Testis (tissue), 3 donors: ENCODE data around the gene RHBDF1. TPM values are rescaled to one million over a fixed set of nuclear protein-coding genes. Genes with fewer than 3 reads are reported as not detected.

Experiments used
- DNase-seq: peaks from one replicate; pipeline ENCODE4 v3.0.0-alpha.2; 2019
- H3K27ac ChIP-seq, 2 donors: fragments of 200-600 bp; sonication (generic); one replicate each; pipeline ENCODE4 v1.5.1; 2019
- H3K27me3 ChIP-seq: fragments of 200-600 bp; sonication (generic); one replicate; pipeline ENCODE4 v1.5.1; 2019
- H3K36me3 ChIP-seq: fragments of 200-600 bp; sonication (generic); one replicate; pipeline ENCODE4 v1.5.1; 2017; ENCODE audit warnings: low read depth; ENCODE audit errors: missing control alignments
- H3K4me1 ChIP-seq: fragments of 200-600 bp; sonication (generic); one replicate; pipeline ENCODE4 v1.5.1; 2019
- H3K4me3 ChIP-seq, 2 donors: fragments of 200-600 bp; sonication (generic); one replicate each; pipeline ENCODE4 v1.5.1; 2017 to 2019
- H3K9me3 ChIP-seq: fragments of 200-600 bp; sonication (generic); one replicate; pipeline ENCODE4 v1.5.1; 2017
- POLR2A ChIP-seq: fragments of 450-650 bp; IDR thresholded peaks from one replicate; pipeline ENCODE4 v1.6.1; 2017; ENCODE audit warnings: antibody characterized with exemption, mild to moderate bottlenecking, moderate library complexity
- WGBS, 2 donors: methylation state at CpG; one replicate each; pipeline ENCODE4 v1.1.5; 2018; 5-methylcytosine and 5-hydroxymethylcytosine counted together
- intact Hi-C: fragments of 100-400 bp; cut with DNase I; formaldehyde crosslinking; loops from one replicate; pipeline ENCODE4 v1.15.1; 2023; ENCODE audit warnings: low total_unique reads
- polyA plus RNA-seq: library from polyadenylated mRNA; stranded (reverse); fragments of 350-450 nt; fragmentation: Illumina TruSeq; extraction: RNeasy Lipid Tissue Mini Kit (QIAGEN cat#74804); gene quantifications from one replicate; pipeline ENCODE4 v1.2.3, GENCODE V29; 2014; ENCODE audit warnings: low read depth, low replicate concordance; ENCODE audit not compliant: insufficient read depth
- total RNA-seq, 2 donors: library from RNA; depleted of rRNA; stranded (reverse); fragments of >200 nt; gene quantifications; one replicate each; pipeline ENCODE4 v1.2.3, GENCODE V29; 2016
- TF ChIP-seq, protein P1 (sequence below), 3 experiments: fragments of 450-650 bp in 2 of 3; fragments of 200-600 bp in 1 of 3; sonication (generic) in 1 of 3; IDR thresholded peaks; one replicate each; pipeline ENCODE4 v1.5.1; 2016 to 2019; ENCODE audit warnings: antibody characterized with exemption in 3 of 3, mild to moderate bottlenecking in 2 of 3, moderate library complexity in 1 of 3

Gene RHBDF1
- total and polyA plus RNA-seq, 3 donors from 2014 or later, result 15.9 to 22.5 (median 18.3) TPM

DNA sequence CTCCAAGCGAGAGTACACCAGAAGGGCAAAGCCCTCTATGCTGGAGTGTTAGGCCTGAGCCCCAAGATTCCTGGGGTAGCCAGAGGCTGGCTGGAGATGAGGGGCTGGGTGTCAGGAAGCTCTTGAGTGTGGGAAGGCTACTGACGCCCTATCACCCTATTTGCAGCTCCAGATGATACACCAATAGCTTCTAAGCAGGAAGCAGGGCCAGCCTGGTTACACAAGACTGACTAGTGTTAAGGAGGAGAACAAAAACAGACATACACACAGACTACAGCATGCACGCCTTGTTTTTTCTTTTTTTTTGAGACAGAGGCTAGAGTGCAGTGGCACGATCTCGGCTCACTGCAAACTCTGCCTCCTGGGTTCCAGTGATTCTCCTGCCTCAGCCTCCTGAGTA lies 34.9 kb downstream of the RHBDF1 start:
- no peaks in the 10 kb centered on the region for H3K4me1 ChIP-seq
- no peak overlapping the region for H3K27ac ChIP-seq
- intact Hi-C loops, result no loop called here
- 97 to 98% methylated on average over 5 of the region's 5 CpGs for WGBS, 2 donors
- H3K27me3 ChIP-seq, result no peaks in the 10 kb centered on the region
- no peaks in the 10 kb centered on the region for H3K36me3 ChIP-seq
- DNase-seq, result no peak
- TF ChIP-seq, protein P1, sequence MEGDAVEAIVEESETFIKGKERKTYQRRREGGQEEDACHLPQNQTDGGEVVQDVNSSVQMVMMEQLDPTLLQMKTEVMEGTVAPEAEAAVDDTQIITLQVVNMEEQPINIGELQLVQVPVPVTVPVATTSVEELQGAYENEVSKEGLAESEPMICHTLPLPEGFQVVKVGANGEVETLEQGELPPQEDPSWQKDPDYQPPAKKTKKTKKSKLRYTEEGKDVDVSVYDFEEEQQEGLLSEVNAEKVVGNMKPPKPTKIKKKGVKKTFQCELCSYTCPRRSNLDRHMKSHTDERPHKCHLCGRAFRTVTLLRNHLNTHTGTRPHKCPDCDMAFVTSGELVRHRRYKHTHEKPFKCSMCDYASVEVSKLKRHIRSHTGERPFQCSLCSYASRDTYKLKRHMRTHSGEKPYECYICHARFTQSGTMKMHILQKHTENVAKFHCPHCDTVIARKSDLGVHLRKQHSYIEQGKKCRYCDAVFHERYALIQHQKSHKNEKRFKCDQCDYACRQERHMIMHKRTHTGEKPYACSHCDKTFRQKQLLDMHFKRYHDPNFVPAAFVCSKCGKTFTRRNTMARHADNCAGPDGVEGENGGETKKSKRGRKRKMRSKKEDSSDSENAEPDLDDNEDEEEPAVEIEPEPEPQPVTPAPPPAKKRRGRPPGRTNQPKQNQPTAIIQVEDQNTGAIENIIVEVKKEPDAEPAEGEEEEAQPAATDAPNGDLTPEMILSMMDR (IDR thresholded peaks at IDR 0.05), result no peak
- no peak for TF ChIP-seq POLR2A
- H3K9me3 ChIP-seq, result no peaks in the 10 kb centered on the region
- no peak overlapping the region for H3K4me3 ChIP-seq

DNA sequence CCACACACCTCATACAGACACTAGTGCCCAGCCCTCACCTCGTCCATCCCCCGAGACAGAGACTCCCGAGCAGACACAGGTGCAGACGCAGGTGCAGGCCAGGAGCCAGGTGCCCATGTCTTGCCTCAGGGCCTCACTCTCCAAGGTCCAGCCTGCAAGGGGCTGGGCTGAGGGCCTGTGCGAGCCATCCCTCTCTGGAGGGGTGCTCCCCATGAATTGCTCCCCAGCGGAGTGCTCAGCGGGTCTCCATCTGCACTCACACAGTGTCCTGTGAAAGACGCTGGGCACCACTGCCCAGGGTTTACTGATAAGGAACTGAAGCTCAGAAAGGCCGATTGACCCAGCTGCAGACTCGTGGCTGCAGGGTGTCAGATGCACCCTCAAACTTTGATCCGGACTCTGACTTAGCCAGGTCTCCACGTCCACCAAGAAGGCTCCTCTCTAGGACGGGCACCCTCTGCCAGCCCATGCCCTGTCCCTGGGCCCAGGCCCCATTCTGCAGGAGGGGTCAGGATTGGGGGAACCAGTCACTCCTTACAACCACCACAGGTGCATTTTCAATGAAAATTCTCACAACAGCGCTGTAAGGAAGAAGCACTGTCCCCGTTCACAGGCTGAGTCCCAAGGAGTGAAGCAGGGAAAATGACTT lies 36.0 kb downstream of the RHBDF1 start:
- Histone ChIP-seq H3K27ac (no peak overlapping the region), H3K4me1 (no peaks in the 10 kb centered on the region), H3K9me3 (no peaks in the 10 kb centered on the region), H3K36me3 (no peaks in the 10 kb centered on the region), H3K27me3 (no peaks in the 10 kb centered on the region), H3K4me3 (no peak overlapping the region)
- no peak for DNase-seq
- TF ChIP-seq, protein P1 (IDR thresholded peaks at IDR 0.05), result no peak
- TF ChIP-seq POLR2A, result no peak
- intact Hi-C loops, result no loop called here
- WGBS, 2 donors, result 89 to 95% methylated on average over 14 to 15 of the region's 15 CpGs

DNA sequence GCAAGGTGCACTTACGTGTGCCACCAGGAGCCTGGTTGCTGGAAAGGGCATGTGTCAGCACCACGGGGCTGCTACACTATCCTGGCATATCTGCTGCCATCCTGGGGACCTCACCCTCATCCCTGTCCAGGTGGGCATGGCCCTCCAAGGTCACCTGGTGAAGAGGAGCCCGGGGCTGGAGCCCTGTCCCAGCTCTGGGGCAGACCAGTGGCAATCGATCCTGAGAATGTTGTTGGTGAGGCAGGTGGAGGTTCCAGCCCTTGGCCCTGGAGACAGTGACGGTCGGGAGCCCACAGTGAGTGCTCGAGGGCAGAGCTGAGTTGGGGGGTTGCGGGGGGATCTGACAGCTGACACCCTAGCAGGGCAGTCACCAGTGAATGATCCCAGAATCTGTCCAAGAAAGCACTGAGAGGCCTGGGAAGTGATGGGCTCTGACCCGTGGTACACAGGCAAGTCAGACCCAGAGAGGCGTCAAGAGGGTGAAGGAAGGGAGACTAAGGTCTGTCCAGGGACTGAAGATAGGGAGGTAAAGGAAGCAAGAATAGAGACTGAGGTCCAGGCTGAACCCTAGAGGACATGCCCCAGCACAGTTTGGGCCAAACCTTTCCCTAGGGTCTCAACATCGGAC lies 36.6 kb downstream of the RHBDF1 start:
- no peak for DNase-seq
- TF ChIP-seq POLR2A, result no peak
- TF ChIP-seq, protein P1 (IDR thresholded peaks at IDR 0.05), result no peak
- H3K9me3 ChIP-seq, result no peaks in the 10 kb centered on the region
- no peaks in the 10 kb centered on the region for H3K36me3 ChIP-seq
- H3K4me3 ChIP-seq, result no peak overlapping the region
- WGBS, 2 donors, result 90 to 91% methylated on average over 5 to 11 of the region's 11 CpGs
- intact Hi-C loops, result no loop called here
- H3K4me1 ChIP-seq, result no peaks in the 10 kb centered on the region
- no peak overlapping the region for H3K27ac ChIP-seq
- no peaks in the 10 kb centered on the region for H3K27me3 ChIP-seq

DNA sequence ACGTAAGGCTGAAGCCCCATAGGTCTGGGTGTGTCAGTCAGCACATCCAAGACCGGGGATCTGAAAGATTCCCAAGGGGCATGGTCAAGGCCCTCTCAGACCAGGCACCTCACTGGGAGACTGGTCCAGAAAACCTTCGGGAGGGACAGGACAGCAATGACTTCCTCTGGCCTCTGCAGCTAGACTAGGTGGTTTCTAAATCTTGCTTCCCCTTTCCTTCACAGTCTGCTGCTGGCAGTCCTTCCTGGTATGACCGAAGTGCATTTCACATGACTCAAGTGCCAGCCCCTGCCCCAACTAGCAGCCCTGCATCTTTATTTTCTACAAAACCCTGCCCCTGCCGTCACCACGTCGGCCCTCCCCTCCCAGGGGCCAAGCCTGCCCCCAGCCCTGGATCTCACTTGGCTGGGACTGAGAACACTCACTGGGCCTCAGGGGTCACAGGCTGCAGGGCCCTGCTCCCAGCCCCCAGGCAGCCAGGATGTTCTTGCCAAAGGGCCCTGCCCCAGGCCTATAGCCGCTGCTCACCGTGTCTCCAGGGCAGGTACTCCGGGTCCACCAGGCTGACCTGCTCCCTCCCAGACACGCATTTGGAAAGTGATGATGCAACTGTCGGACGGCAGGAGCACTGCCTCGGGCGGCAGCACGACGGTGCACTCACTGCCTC lies 37.3 kb downstream of the RHBDF1 start:
- TF ChIP-seq, protein P1 (IDR thresholded peaks at IDR 0.05), result no peak
- TF ChIP-seq POLR2A, result no peak
- Histone ChIP-seq H3K4me1 (no peaks in the 10 kb centered on the region), H3K36me3 (no peaks in the 10 kb centered on the region), H3K27ac (no peak overlapping the region), H3K27me3 (no peaks in the 10 kb centered on the region), H3K4me3 (no peak overlapping the region), H3K9me3 (no peaks in the 10 kb centered on the region)
- no peak for DNase-seq
- intact Hi-C loops, result no loop called here
- 66 to 87% methylated on average over 7 to 17 of the region's 17 CpGs for WGBS, 2 donors
